ENCODE data around the gene KDM3A.

Gene KDM3A

DNA sequence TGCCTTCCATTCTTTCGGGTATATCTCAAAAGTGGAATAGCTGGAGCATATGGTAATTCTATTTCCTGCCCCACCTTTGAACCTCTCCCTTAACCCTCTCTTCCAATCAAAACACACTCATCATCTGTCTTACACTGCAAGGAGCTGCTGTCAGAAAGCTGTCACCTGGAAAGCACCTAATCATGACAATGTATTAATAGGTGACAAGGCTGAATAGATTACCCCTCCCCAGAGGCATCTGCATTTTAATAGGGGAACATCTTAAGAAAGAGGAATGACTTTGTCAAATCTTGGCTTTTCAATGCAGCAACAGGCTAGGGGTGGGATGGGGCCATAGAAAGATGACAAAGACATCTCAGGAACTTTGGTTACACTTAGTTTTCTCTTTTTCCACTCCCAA lies 80.8 kb downstream of the KDM3A start:
- no peak for DNase-seq (ENCODE audit: low read depth)
- H3K4me3 ChIP-seq (ENCODE audit: low read depth, low read length): no peak overlapping the region
- TF ChIP-seq, protein P1, sequence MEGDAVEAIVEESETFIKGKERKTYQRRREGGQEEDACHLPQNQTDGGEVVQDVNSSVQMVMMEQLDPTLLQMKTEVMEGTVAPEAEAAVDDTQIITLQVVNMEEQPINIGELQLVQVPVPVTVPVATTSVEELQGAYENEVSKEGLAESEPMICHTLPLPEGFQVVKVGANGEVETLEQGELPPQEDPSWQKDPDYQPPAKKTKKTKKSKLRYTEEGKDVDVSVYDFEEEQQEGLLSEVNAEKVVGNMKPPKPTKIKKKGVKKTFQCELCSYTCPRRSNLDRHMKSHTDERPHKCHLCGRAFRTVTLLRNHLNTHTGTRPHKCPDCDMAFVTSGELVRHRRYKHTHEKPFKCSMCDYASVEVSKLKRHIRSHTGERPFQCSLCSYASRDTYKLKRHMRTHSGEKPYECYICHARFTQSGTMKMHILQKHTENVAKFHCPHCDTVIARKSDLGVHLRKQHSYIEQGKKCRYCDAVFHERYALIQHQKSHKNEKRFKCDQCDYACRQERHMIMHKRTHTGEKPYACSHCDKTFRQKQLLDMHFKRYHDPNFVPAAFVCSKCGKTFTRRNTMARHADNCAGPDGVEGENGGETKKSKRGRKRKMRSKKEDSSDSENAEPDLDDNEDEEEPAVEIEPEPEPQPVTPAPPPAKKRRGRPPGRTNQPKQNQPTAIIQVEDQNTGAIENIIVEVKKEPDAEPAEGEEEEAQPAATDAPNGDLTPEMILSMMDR (IDR thresholded peaks at IDR 0.05; ENCODE audit: low read depth, low read length, missing control alignments): no peak

DNA sequence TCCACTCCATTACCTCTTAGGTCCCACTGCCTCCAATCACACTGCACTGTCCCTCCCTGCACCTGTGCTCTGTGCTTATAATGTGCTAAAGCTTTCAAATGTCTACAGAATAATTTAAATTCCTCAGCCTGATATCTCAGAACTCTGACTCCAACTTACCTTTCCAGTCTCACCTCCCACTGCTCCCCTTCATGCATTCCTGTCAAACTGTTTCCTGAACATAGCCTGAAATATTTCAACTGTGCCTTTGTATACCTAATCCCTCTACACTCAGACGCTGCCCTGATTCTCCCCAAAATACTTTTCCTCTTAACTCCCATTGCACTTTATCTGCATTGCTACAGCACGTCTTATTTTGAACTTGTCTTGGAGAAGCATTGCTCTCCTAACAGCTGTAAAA lies 81.5 kb downstream of the KDM3A start:
- no peak overlapping the region for H3K4me3 ChIP-seq (ENCODE audit: low read depth, low read length)
- no peak for DNase-seq (ENCODE audit: low read depth)
- TF ChIP-seq, protein P1 (IDR thresholded peaks at IDR 0.05; ENCODE audit: low read depth, low read length, missing control alignments): no peak

DNA sequence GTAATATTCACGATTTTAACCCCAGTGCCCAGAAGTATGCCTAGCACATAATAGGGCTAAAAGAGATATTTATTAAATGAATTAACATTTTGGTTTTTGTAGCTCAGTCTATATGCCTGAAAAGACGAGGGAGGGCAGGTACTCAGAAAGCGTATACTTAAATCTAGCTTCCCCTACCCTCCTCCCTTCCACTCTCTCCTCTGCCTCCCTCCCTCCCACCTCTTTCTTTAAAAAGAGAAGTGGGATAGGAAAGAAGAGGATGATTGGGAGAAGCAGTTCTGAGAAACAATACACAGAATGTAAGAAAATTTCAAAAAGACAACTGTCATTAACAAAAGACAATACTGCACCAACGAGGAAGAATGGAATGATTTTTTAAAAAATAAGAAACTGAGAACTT lies 82.3 kb downstream of the KDM3A start:
- DNase-seq (ENCODE audit: low read depth): no peak
- no peak overlapping the region for H3K4me3 ChIP-seq (ENCODE audit: low read depth, low read length)
- TF ChIP-seq, protein P1 (IDR thresholded peaks at IDR 0.05; ENCODE audit: low read depth, low read length, missing control alignments): no peak

DNA sequence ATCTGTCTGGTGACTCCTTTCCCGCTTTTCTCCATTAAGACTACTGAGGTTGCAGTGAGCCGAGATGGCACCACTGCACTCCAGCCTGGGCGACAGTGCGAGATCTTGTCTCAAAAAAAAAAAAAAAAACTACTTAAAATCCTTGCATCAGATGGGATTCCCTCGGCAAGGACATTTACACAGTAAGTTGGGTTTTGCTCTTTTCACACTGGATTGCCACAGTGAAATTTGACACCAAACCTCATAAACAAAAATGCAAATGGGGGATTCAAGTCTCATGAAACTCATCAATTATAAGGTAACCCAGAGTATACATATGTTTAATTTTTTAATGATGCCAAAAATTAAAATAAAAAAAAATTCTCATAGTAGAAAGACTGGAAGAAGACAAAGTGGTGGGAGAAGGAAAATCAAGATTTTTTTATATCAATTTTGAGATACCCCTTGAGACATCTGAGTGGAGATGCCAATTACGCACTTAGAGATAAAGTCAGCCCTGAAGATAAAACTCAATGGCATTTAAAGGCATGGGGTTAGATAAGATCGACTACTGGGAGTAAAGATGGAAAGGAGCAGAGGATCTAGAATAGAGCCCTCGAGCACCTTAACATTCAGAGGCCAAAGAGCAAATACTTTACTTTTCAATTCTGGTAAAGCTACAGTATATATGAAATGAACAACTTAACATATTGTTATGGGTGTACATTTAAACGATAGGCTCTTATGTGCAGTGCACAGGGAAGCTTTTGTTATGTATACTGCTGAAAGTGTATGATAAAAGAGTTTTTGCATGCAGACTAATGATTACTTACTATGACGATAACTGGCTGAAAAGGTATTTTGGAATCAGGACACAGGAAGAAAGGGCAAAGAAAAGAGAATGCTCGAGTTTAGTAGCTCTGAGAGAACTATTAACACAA lies 84.5 kb downstream of the KDM3A start:
- TF ChIP-seq, protein P1 (IDR thresholded peaks at IDR 0.05; ENCODE audit: low read depth, low read length, missing control alignments): no peak
- no peak overlapping the region for H3K4me3 ChIP-seq (ENCODE audit: low read depth, low read length)
- DNase-seq (ENCODE audit: low read depth): no peak

DNA sequence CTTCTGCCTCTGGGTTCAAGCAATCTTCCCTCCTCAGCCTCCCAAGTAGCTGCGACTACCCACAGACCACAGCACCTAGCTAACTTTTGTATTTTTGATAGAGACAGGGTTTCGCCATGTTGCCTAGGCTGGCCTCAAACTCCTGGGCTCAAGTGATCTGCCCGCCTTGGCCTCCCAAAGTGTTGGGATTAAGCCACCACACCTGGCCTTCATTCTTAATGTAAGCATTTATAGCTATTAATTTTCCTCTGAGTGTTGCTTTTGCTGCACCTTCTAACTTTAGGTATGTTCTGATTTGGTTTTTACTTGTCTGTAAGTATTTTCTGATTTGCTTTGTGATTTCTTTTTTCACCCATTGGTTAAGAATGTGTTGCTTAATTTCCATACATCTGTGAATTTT lies 92.4 kb downstream of the KDM3A start:
- DNase-seq (ENCODE audit: low read depth): no peak
- H3K4me3 ChIP-seq (ENCODE audit: low read depth, low read length): no peak overlapping the region
- TF ChIP-seq, protein P1 (IDR thresholded peaks at IDR 0.05; ENCODE audit: low read depth, low read length, missing control alignments): no peak

DNA sequence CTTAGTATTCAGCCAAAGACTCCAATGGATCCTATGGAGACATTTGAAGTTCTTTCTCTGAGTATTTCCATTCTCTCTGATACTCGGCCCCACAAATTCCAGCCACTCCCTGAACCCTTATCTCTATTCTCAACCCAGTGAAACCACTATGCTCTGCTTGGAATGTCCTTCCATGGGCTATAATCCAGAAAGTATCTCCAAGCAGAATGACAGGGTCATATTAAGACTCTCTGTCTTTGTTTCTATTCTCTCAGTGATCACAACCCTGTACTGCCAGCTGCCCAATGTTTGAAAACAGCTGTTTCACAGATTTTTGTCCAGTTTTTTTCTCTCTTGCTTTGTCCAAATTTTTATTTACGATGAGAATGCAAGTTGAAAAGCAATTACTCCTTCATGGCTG lies 100.2 kb downstream of the KDM3A start:
- H3K4me3 ChIP-seq (ENCODE audit: low read depth, low read length): no peak overlapping the region
- TF ChIP-seq, protein P1 (IDR thresholded peaks at IDR 0.05; ENCODE audit: low read depth, low read length, missing control alignments): no peak
- no peak for DNase-seq (ENCODE audit: low read depth)
